Esophagus (tissue), 2 donors: ENCODE measurements around the gene SMAD4. TPM values are rescaled to one million over a fixed set of nuclear protein-coding genes. Genes with fewer than 3 reads are reported as not detected.

ENCODE experiments used
- H3K27ac ChIP-seq, 2 donors: one replicate each; pipeline ENCODE4 v1.5.1; 2013; ENCODE audit warnings: low read depth in 2 of 2, mild to moderate bottlenecking in 2 of 2, inconsistent platforms in 1 of 2, low read length in 1 of 2, moderate library complexity in 1 of 2
- H3K27me3 ChIP-seq, 2 donors: one replicate each; pipeline ENCODE4 v1.6.1; 2013; ENCODE audit warnings: low read length in 2 of 2, control low read depth in 1 of 2, mild to moderate bottlenecking in 1 of 2; ENCODE audit not compliant: insufficient read depth in 2 of 2, control insufficient read depth in 1 of 2
- H3K36me3 ChIP-seq, 2 donors: one replicate each; pipeline ENCODE4 v1.6.1; 2013; ENCODE audit warnings: low read length in 1 of 2; ENCODE audit not compliant: control insufficient read depth in 2 of 2, insufficient read depth in 2 of 2
- H3K4me1 ChIP-seq, 2 donors: one replicate each; pipeline ENCODE4 v1.6.1; 2013; ENCODE audit warnings: low read length in 1 of 2; ENCODE audit not compliant: control insufficient read depth in 2 of 2, insufficient read depth in 2 of 2
- H3K4me3 ChIP-seq, 2 donors: one replicate each; pipeline ENCODE4 v1.5.1; 2013; ENCODE audit warnings: low read length in 2 of 2, mild to moderate bottlenecking in 2 of 2, low read depth in 1 of 2, moderate library complexity in 1 of 2
- H3K9me3 ChIP-seq, 2 donors: one replicate each; pipeline ENCODE4 v1.6.1; 2013; ENCODE audit warnings: mild to moderate bottlenecking in 2 of 2, low read depth in 1 of 2, low read length in 1 of 2, moderate library complexity in 1 of 2; ENCODE audit not compliant: control insufficient read depth in 2 of 2, insufficient read depth in 1 of 2
- WGBS, 2 donors: extraction: QIAGEN DNeasy Blood & Tissue Kit; methylation state at CpG; one replicate each; pipeline ENCODE4 v1.1.7; 2013; 5-methylcytosine and 5-hydroxymethylcytosine counted together
- polyA plus RNA-seq, 2 donors: library from polyadenylated mRNA; stranded (reverse); fragments of 200-250 nt; gene quantifications; one replicate each; pipeline ENCODE4 v1.2.3, GENCODE V29; 2013
- donor health status: healthy with polysubstance abuse.
- donor health status: Bipolar disorder and iron deficiency.

The SMAD4 gene
- polyA plus RNA-seq, 2 donors = 6.1 to 16.3 TPM

DNA sequence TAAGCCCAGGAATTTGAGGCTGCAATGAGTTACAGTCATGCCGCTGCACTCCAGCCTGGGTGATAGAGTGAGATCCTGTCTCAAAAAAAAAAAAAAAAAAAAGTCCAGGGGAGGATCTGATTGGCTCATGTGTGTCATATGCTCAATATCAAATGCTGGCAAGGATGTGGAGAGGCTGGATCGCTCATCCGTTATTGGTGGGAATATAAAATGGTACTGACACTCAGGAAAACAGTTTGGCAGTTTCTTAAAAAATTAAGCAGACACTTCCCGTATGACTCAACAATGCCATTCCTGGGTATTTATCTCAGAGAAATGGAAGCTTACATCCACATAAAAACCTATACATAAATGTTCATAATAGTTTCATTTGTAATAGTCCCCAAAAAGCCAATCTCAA, 98.5 kb downstream of the SMAD4 start:
- 78 to 84% methylated on average over 4 of the region's 4 CpGs for WGBS, 2 donors
- no peaks in the 10 kb centered on the region for H3K36me3 ChIP-seq

DNA sequence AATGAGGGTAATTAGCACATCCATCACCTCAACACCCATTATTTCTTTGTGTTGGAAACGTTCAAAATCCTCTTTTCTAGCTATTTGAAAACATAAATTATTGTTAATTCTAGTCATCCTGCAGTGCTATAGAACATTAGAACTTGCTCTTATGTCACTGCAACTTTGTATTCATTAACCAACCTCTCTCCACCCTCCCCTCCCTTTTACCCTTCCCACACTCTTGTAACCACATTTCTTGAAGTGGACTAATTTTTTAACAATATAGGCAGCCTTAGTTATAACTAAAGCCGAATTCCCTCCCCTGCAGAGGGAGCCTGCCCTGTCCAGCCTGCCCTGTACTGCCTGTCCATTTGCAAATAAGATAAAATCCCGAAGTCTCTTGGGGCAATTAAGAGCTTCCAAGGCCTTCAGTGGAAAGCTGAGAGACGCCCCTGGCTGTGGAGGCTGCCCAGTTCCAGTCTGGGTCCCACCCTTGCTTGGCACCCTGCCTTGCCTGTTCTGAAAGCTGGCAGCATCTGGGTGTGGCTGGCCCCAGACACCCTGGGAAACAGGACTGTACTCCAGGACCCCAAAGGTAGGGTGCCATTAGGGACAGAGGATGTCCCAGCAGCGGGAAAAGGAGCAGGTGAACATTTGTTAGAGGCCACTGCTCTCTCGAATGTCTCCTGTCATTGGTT, 102.4 kb downstream of the SMAD4 start:
- no peak overlapping the region for H3K4me3 ChIP-seq
- H3K36me3 ChIP-seq = no peaks in the 10 kb centered on the region
- no peaks in the 10 kb centered on the region for H3K27me3 ChIP-seq
- peaks cover 4 to 5% of the 10 kb centered on the region in 2 donors for H3K4me1 ChIP-seq
- no peaks in the 10 kb centered on the region for H3K9me3 ChIP-seq
- H3K27ac ChIP-seq = no peak overlapping the region
- WGBS, 2 donors = 63 to 69% methylated on average over 6 of the region's 6 CpGs

More for the DNA sequence above, 98.5 kb downstream of the SMAD4 start:
- Histone ChIP-seq H3K27me3 (no peaks in the 10 kb centered on the region), H3K9me3 (no peaks in the 10 kb centered on the region), H3K4me1 (no peaks in the 10 kb centered on the region), H3K27ac (no peak overlapping the region), H3K4me3 (no peak overlapping the region)

DNA sequence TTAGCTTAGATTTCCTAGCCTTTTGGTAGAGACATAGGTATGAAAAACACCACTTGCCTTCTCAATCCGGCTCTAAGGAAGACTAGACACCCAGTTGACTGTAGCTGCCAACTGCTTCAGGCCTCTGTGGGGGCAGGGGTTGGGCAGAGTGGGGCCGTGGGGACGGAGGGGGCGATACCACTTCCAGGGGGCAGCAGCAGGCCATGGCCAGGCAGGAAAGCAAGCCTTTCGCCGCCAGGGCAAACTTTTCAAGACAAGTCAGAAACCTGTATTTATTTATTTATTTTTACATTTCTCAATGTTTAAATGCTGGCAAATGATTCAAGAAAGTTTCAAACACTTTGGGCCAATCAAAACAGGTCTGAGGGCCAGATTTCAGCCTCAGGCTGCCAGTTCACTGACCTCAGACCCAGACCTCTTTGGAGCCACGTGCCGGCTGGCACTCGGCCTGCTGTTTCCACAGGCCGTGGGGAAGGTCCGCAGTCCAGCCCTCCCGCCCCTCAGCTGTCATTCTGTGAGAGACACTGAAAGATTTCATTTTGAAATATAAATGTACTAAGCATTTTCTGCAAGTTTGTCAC, 103.7 kb downstream of the SMAD4 start:
- 77% methylated on average over 12 of the region's 12 CpGs for WGBS, 2 donors
- no peaks in the 10 kb centered on the region for H3K9me3 ChIP-seq
- H3K4me1 ChIP-seq = peaks cover 4 to 5% of the 10 kb centered on the region in 2 donors

More for the DNA sequence above, 103.7 kb downstream of the SMAD4 start:
- H3K36me3 ChIP-seq = no peaks in the 10 kb centered on the region
- H3K4me3 ChIP-seq = no peak overlapping the region
- H3K27ac ChIP-seq = no peak overlapping the region
- H3K27me3 ChIP-seq = no peaks in the 10 kb centered on the region

Other genes with a start within 250 kb of the SMAD4 start
- under 1 TPM; 0.07 to 0.16 TPM for gene MRO, start 210.2 kb upstream of the SMAD4 start, polyA plus RNA-seq
- 10 to 100 TPM in 1 of 2 donors, 1 to 10 TPM in 1; 7.3 to 12.2 TPM for gene ME2, start 151.1 kb upstream of the SMAD4 start, polyA plus RNA-seq
- 1 to 10 TPM; 3.1 to 4.0 TPM for gene ELAC1, start 62.2 kb upstream of the SMAD4 start, polyA plus RNA-seq
- gene MEX3C, start 167.5 kb downstream of the SMAD4 start, polyA plus RNA-seq = 1 to 10 TPM; 8.0 to 8.1 TPM